ENCODE results near the gene PTPRA. TPM values are rescaled to one million over a fixed set of nuclear protein-coding genes. Genes with fewer than 3 reads are reported as not detected.

PTPRA gene
- total and polyA plus RNA-seq, 2 of the 4 experiments (the other 2 are of a cell fraction) = 35.0 to 50.0 TPM

DNA sequence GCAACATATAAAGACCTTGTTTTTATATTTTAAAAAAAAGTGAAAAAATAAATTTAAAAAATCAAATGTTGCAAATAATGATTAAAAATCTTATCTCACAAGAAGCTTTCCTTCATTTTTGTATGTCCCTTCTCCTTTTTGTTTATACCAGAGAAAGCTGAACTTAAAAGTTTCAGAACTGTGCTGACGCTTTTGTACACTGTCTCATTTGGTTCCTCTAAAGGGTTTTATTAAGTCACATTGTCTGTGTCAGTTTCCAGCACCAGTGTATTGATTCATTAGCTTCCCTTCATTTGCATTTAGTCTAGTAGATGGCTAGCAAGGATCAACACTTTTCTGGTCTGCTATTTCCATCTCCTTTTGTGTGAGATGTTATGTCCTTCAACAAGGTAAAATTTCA is 39.5 kb upstream of the PTPRA start:
- dilution Hi-C loops (cut with HindIII; ENCODE audit: low sequenced_read_pairs, unreplicated experiment) (no loop called here), in situ Hi-C loops (cut with MboI; ENCODE audit: low sequenced_read_pairs) (loop anchor here (25.0 kb wide), 1 partner anchor 321 kb away; the partner anchor contains the start of gene ZNF343), intact Hi-C loops (cut with micrococcal nuclease) (no loop called here)
- no peak overlapping the region for H3K4me3 ChIP-seq (ENCODE audit: insufficient read depth, low read depth, low read length)
- H3K56ac ChIP-seq (ENCODE audit: extremely low read depth, insufficient read depth, low read length) = no peak overlapping the region
- no peak overlapping the region for H3K14ac ChIP-seq (replicated peaks; ENCODE audit: low read depth, low read length)
- H2BK120ac ChIP-seq (ENCODE audit: low read depth, low read length) = no peak overlapping the region
- no peak overlapping the region for H3K27ac ChIP-seq (ENCODE audit: insufficient read depth, low read length)
- WGBS, 2 experiments (ENCODE audit: extremely low coverage in 2 of 2, insufficient read length in 1 of 2) = no CpG with 5 or more reads among the region's 1 CpG
- no peaks in the 10 kb centered on the region for H3K9me3 ChIP-seq (ENCODE audit: control insufficient read depth, insufficient read depth, low read length)
- ATAC-seq (ENCODE audit: low read depth) (no peak), DNase-seq (no peak)
- TF ChIP-seq, protein P1, sequence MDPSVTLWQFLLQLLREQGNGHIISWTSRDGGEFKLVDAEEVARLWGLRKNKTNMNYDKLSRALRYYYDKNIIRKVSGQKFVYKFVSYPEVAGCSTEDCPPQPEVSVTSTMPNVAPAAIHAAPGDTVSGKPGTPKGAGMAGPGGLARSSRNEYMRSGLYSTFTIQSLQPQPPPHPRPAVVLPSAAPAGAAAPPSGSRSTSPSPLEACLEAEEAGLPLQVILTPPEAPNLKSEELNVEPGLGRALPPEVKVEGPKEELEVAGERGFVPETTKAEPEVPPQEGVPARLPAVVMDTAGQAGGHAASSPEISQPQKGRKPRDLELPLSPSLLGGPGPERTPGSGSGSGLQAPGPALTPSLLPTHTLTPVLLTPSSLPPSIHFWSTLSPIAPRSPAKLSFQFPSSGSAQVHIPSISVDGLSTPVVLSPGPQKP (IDR thresholded peaks at IDR 0.05; ENCODE audit: borderline replicate concordance, low read depth, low read length) = no peak
- TF ChIP-seq CTCF (conservative IDR thresholded peaks at IDR 0.05; ENCODE audit: low read depth, low read length) (no peak), MAZ (IDR thresholded peaks at IDR 0.05; ENCODE audit: borderline replicate concordance, low read depth, low read length) (no peak), POLR2A (IDR thresholded peaks at IDR 0.05; ENCODE audit: low read depth, low read length) (no peak), FOS (IDR thresholded peaks at IDR 0.05; ENCODE audit: low read depth, low read length) (no peak), RFX5 (IDR thresholded peaks at IDR 0.05; ENCODE audit: low read depth, low read length) (no peak), SMC3 (IDR thresholded peaks at IDR 0.05; ENCODE audit: low read depth, low read length) (no peak), CHD1 (IDR thresholded peaks at IDR 0.05; ENCODE audit: low read depth, low read length) (no peak), BHLHE40 (IDR thresholded peaks at IDR 0.05; ENCODE audit: low read depth, low read length) (no peak), RAD21 (IDR thresholded peaks at IDR 0.05; ENCODE audit: low read length) (no peak), USF2 (IDR thresholded peaks at IDR 0.05; ENCODE audit: low read depth, low read length) (no peak), MAFK (IDR thresholded peaks at IDR 0.05; ENCODE audit: low read depth, low read length) (no peak), CEBPB (IDR thresholded peaks at IDR 0.05; ENCODE audit: low read depth, low read length) (no peak), RCOR1 (IDR thresholded peaks at IDR 0.05; ENCODE audit: insufficient replicate concordance, low read length) (no peak), MXI1 (IDR thresholded peaks at IDR 0.05; ENCODE audit: borderline replicate concordance, low read depth, low read length) (no peak), NFE2L2 (IDR thresholded peaks at IDR 0.05; ENCODE audit: low read depth, low read length) (no peak)
- peaks cover 3% of the 10 kb centered on the region; the same call in 1 of the 2 replicates for H4K20me1 ChIP-seq (ENCODE audit: insufficient read depth, low read length)
- H3K9me1 ChIP-seq (ENCODE audit: insufficient read depth, low read length) = peaks cover 16% of the 10 kb centered on the region
- H3K18ac ChIP-seq (ENCODE audit: low read depth, low read length) = no peak overlapping the region
- no peak overlapping the region for H2BK5ac ChIP-seq (ENCODE audit: low read depth, low read length, poor library complexity, severe bottlenecking)
- peaks cover 25% of the 10 kb centered on the region for H3K36me3 ChIP-seq (ENCODE audit: control insufficient read depth, insufficient read depth, low read length)
- no peaks in the 10 kb centered on the region for H3K27me3 ChIP-seq (ENCODE audit: control insufficient read depth, insufficient read depth, low read length)
- no peak overlapping the region for H4K5ac ChIP-seq (ENCODE audit: low read depth, low read length)
- H2BK15ac ChIP-seq (ENCODE audit: low read depth, low read length) = no peak overlapping the region
- H3K4me2 ChIP-seq (ENCODE audit: low read depth, low read length) = no peak overlapping the region
- no peak overlapping the region for H2BK20ac ChIP-seq (ENCODE audit: low read depth, low read length)
- ChIA-PET POLR2A (ENCODE audit: unreplicated experiment) (no interaction called here), CTCF (interaction anchor here (2.1 kb wide), 1 partner anchor 78 kb away, joined by 5 read pairs; no protein-coding TSS in a partner anchor)
- no peak overlapping the region for H4K8ac ChIP-seq (ENCODE audit: low read depth in 2 of 2, low read length in 2 of 2)
- H3K9ac ChIP-seq (ENCODE audit: low read depth, low read length) = no peak overlapping the region
- H3K4ac ChIP-seq (ENCODE audit: low read depth, low read length) = no peak overlapping the region
- H2AK9ac ChIP-seq (replicated peaks; ENCODE audit: low read depth, low read length, poor library complexity) = no peak overlapping the region
- H2AFZ ChIP-seq (replicated peaks; ENCODE audit: low read length, poor library complexity) = no peak overlapping the region
- H3K23ac ChIP-seq (ENCODE audit: low read depth, low read length) = no peak overlapping the region
- H3K79me1 ChIP-seq (ENCODE audit: low read depth in 1 of 2, low read length in 2 of 2) = peaks cover 0 to 7% of the 10 kb centered on the region in 2 experiments; a peak in 1 of 4 replicates
- H2AK5ac ChIP-seq (ENCODE audit: low read depth, low read length) = no peak overlapping the region
- BruUV-seq (replicated peaks) = no TSS peak
- H3K4me1 ChIP-seq (ENCODE audit: control insufficient read depth, insufficient read depth, low read length) = peaks cover 7% of the 10 kb centered on the region; the same call in 1 of the 2 replicates
- no peak overlapping the region for H4K91ac ChIP-seq (ENCODE audit: insufficient read depth, low read depth, low read length)

Measured in IMR-90 (cell line).